SK-N-SH (cell line): ENCODE results near the gene ANKH. TPM values are rescaled to one million over a fixed set of nuclear protein-coding genes. Genes with fewer than 3 reads are reported as not detected.

ENCODE experiments used
- CTCF ChIA-PET: fragments of 300-600, 350-600 bp; formaldehyde crosslinking; extraction: SDS; loops from one replicate; lab custom pipeline; 2021; lab: Yijun Ruan, JAX
- POLR2A ChIA-PET: fragments of 350-600 bp; sonication (Branson Sonifier 250); formaldehyde crosslinking; extraction: SDS; loops from one replicate; lab custom pipeline; 2020; ENCODE audit warnings: antibody characterized with exemption, inconsistent platforms; lab: Yijun Ruan, JAX
- DNase-seq: peaks from one replicate; pipeline ENCODE4 v3.0.0; 2012
- H2AFZ ChIP-seq: fragments of 200-600 bp; sonication (generic); 2 replicates; pipeline ENCODE4 v1.8.1; 2016; ENCODE audit warnings: antibody characterized with exemption, mild to moderate bottlenecking, low read depth
- H3F3A ChIP-seq: fragments of 200-600 bp; sonication (generic); replicated peaks from 2 replicates; pipeline ENCODE3; 2016; ENCODE audit warnings: antibody characterized with exemption, mild to moderate bottlenecking; ENCODE audit not compliant: insufficient read depth
- H3K27ac ChIP-seq, 2 experiments: fragments of 200-500 bp in 1 of 2; fragments of 200-600 bp in 1 of 2; sonication (Bioruptor generic) in 1 of 2; sonication (generic), shearing (Covaris generic) in 1 of 2; 2 replicates each; pipeline versions ENCODE4 v1.5.1 to v1.6.1; 2014 to 2016; ENCODE audit warnings: low read depth in 2 of 2, inconsistent platforms in 1 of 2, low read length in 1 of 2, mild to moderate bottlenecking in 1 of 2, mixed read lengths in 1 of 2
- H3K27me3 ChIP-seq: fragments of 200-600 bp; sonication (generic), shearing (Covaris generic); 2 replicates; pipeline ENCODE4 v1.6.1; 2016; ENCODE audit warnings: mixed run types; ENCODE audit not compliant: insufficient read depth
- H3K36me3 ChIP-seq, 2 experiments: fragments of 200-500 bp in 1 of 2; fragments of 200-600 bp in 1 of 2; sonication (Bioruptor generic) in 1 of 2; sonication (generic) in 1 of 2; replicated peaks in 1 of 2; 2 replicates each; pipeline versions ENCODE3 to v1.5.1; 2014 to 2016; ENCODE audit warnings: low read length in 1 of 2, mild to moderate bottlenecking in 1 of 2; ENCODE audit not compliant: insufficient read depth in 2 of 2, control insufficient read depth in 1 of 2
- H3K4me1 ChIP-seq, 2 experiments: fragments of 200-500 bp in 1 of 2; fragments of 200-600 bp in 1 of 2; sonication (Bioruptor generic) in 1 of 2; sonication (generic), shearing (Covaris generic) in 1 of 2; 2 replicates each; pipeline versions ENCODE4 v1.5.1 to v1.6.1; 2014 to 2016; ENCODE audit warnings: low read depth in 1 of 2, low read length in 1 of 2, mixed run types in 1 of 2; ENCODE audit not compliant: insufficient read depth in 2 of 2, control insufficient read depth in 1 of 2
- H3K4me2 ChIP-seq: fragments of 200-600 bp; sonication (generic), shearing (Covaris generic); 2 replicates; pipeline ENCODE4 v1.6.1; 2017; ENCODE audit warnings: mixed run types
- H3K4me3 ChIP-seq, 2 experiments: fragments of 200-500 bp in 1 of 2; fragments of 200-600 bp in 1 of 2; sonication (Bioruptor generic) in 1 of 2; sonication (generic), shearing (Covaris generic) in 1 of 2; 2 replicates each; pipeline versions ENCODE4 v1.5.1 to v1.8.1; 2014 to 2016; ENCODE audit warnings: low read depth in 2 of 2, inconsistent platforms in 1 of 2, low read length in 1 of 2, mild to moderate bottlenecking in 1 of 2, mixed read lengths in 1 of 2, moderate library complexity in 1 of 2
- H3K79me2 ChIP-seq: fragments of 200-600 bp; sonication (generic); 2 replicates; pipeline ENCODE4 v1.8.1; 2017; ENCODE audit warnings: mild to moderate bottlenecking; ENCODE audit not compliant: insufficient read depth
- H3K9ac ChIP-seq: fragments of 200-600 bp; sonication (generic); 2 replicates; pipeline ENCODE4 v1.6.1; 2017; ENCODE audit warnings: mixed run types
- H3K9me2 ChIP-seq: fragments of 200-600 bp; sonication (generic); 2 replicates; pipeline ENCODE4 v1.6.1; 2017; ENCODE audit warnings: mixed run types
- H3K9me3 ChIP-seq: fragments of 200-600 bp; sonication (generic); 2 replicates; pipeline ENCODE4 v1.6.1; 2017; ENCODE audit warnings: mixed run types, mild to moderate bottlenecking, moderate library complexity
- H4K20me1 ChIP-seq: fragments of 200-600 bp; sonication (generic); 2 replicates; pipeline ENCODE4 v1.6.1; 2017; ENCODE audit warnings: mild to moderate bottlenecking, mixed run types; ENCODE audit not compliant: insufficient read depth
- CTCF ChIP-seq: fragments of 200-600 bp; sonication (generic); IDR thresholded peaks from 2 replicates; pipeline ENCODE4 v1.6.1; 2017; ENCODE audit warnings: antibody characterized with exemption, mild to moderate bottlenecking, moderate library complexity
- EZH2phosphoT487 ChIP-seq: fragments of 200-600 bp; sonication (generic); IDR thresholded peaks from 2 replicates; pipeline ENCODE4 v1.6.1; 2017; ENCODE audit warnings: low read depth, mixed run types, mild to moderate bottlenecking, antibody characterized with exemption, moderate library complexity, borderline replicate concordance
- GABPA ChIP-seq: IDR thresholded peaks from 2 replicates; pipeline ENCODE4 v1.4.0; 2012; ENCODE audit warnings: low read depth, mild to moderate bottlenecking
- GATA2 ChIP-seq: sonication (generic); formaldehyde crosslinking; IDR thresholded peaks from 2 replicates; pipeline ENCODE4 v1.5.0; 2020; ENCODE audit warnings: mild to moderate bottlenecking, missing genetic modification reagents
- JUND ChIP-seq: IDR thresholded peaks from 2 replicates; pipeline ENCODE4 v1.4.0; 2012
- MEF2A ChIP-seq: IDR thresholded peaks from 2 replicates; pipeline ENCODE4 v1.4.0; 2012; ENCODE audit warnings: low read depth, borderline replicate concordance
- MXI1 ChIP-seq: IDR thresholded peaks from 2 replicates; pipeline ENCODE4 v1.6.1; 2012; ENCODE audit warnings: mild to moderate bottlenecking, low read depth, low read length, improper control_type of control experiment
- NFIC ChIP-seq: IDR thresholded peaks from 2 replicates; pipeline ENCODE4 v1.4.0; 2012; ENCODE audit warnings: borderline replicate concordance
- PBX3 ChIP-seq: IDR thresholded peaks from 2 replicates; pipeline ENCODE4; 2012
- POLR2AphosphoS5 ChIP-seq: IDR thresholded peaks from 2 replicates; pipeline ENCODE4 v1.6.1; 2012; ENCODE audit warnings: low read depth, low read length
- RCOR1 ChIP-seq: fragments of 150-350 bp; IDR thresholded peaks from 2 replicates; pipeline ENCODE4 v1.6.1; 2017; ENCODE audit warnings: antibody characterized with exemption, low read length
- RFX5 ChIP-seq: IDR thresholded peaks from 2 replicates; pipeline ENCODE4 v1.6.1; 2012; ENCODE audit warnings: mild to moderate bottlenecking, improper control_type of control experiment, low read length
- SIN3A ChIP-seq: IDR thresholded peaks from 2 replicates; pipeline ENCODE4 v1.6.1; 2012; ENCODE audit warnings: low read depth, mild to moderate bottlenecking, low read length, moderate library complexity, borderline replicate concordance
- SMC3 ChIP-seq: IDR thresholded peaks from 2 replicates; pipeline ENCODE4 v1.6.1; 2012; ENCODE audit warnings: low read depth, low read length, improper control_type of control experiment
- TCF12 ChIP-seq: IDR thresholded peaks from 2 replicates; pipeline ENCODE4 v1.4.0; 2012
- USF1 ChIP-seq: IDR thresholded peaks from 2 replicates; pipeline ENCODE4 v1.4.0; 2012; ENCODE audit warnings: low read depth, borderline replicate concordance
- USF2 ChIP-seq: fragments of 150-350 bp; IDR thresholded peaks from 2 replicates; pipeline ENCODE4 v1.6.1; 2017; ENCODE audit warnings: antibody characterized with exemption, low read length, low read depth, borderline replicate concordance
- YY1 ChIP-seq: IDR thresholded peaks from 2 replicates; pipeline ENCODE4 v1.4.0; 2012; ENCODE audit warnings: low read depth, mild to moderate bottlenecking
- WGBS: methylation state at CpG from one replicate; pipeline ENCODE4 v1.1.6; 2017; ENCODE audit warnings: low lambda C conversion rate; 5-methylcytosine and 5-hydroxymethylcytosine counted together
- polyA plus RNA-seq, 3 experiments: library from polyadenylated mRNA; depleted of rRNA; stranded (reverse); fragments of >200 nt; gene quantifications; 2 replicates each; pipeline ENCODE4 v1.2.3, GENCODE V29; 2012

Gene ANKH
- polyA plus RNA-seq, 1 of the 3 experiments (the other 2 are of a cell fraction): 22.0 TPM

GRCh38 chr5:14775857-14776256 is 95.7 kb downstream of the ANKH start:
- no peak overlapping the region for H3K4me2 ChIP-seq
- TF ChIP-seq RCOR1 (no peak), EZH2phosphoT487 (no peak), GATA2 (CRISPR knock-in tag) (no peak), PBX3 (no peak), TCF12 (no peak), MXI1 (no peak), NFIC (no peak), SIN3A (no peak), JUND (no peak), USF1 (no peak), SMC3 (no peak)
- TF ChIP-seq, all 33 proteins: peak for 0

GRCh38 chr5:14773588-14773987 is 98.0 kb downstream of the ANKH start:
- ChIA-PET CTCF (no interaction called here), POLR2A (no interaction called here)
- no peaks in the 10 kb centered on the region for H3F3A ChIP-seq
- WGBS: 93% methylated on average over 8 of the region's 8 CpGs
- no peaks in the 10 kb centered on the region for H3K9me3 ChIP-seq
- H3K79me2 ChIP-seq: no peaks in the 10 kb centered on the region
- no peaks in the 10 kb centered on the region for H3K27me3 ChIP-seq
- H3K36me3 ChIP-seq: no peaks in the 10 kb centered on the region
- no peak overlapping the region for H3K4me2 ChIP-seq
- no peaks in the 10 kb centered on the region for H4K20me1 ChIP-seq
- no peaks in the 10 kb centered on the region for H3K9me2 ChIP-seq
- no peak overlapping the region for H3K4me3 ChIP-seq
- no peak for DNase-seq
- no peak overlapping the region for H2AFZ ChIP-seq
- H3K9ac ChIP-seq: no peak overlapping the region
- no peak overlapping the region for H3K27ac ChIP-seq
- no peaks in the 10 kb centered on the region; a peak in 1 of 4 replicates for H3K4me1 ChIP-seq
- TF ChIP-seq USF2 (no peak), MEF2A (no peak), GATA2 (CRISPR knock-in tag) (no peak), USF1 (no peak), TCF12 (no peak), RFX5 (no peak), GABPA (no peak), PBX3 (no peak), YY1 (no peak), CTCF (no peak), POLR2AphosphoS5 (no peak)

More at GRCh38 chr5:14775857-14776256, 95.7 kb downstream of the ANKH start:
- no peaks in the 10 kb centered on the region for H4K20me1 ChIP-seq
- H2AFZ ChIP-seq: no peak overlapping the region
- H3F3A ChIP-seq: no peaks in the 10 kb centered on the region
- no peaks in the 10 kb centered on the region for H3K9me2 ChIP-seq
- no peak overlapping the region for H3K9ac ChIP-seq
- DNase-seq: no peak
- no peaks in the 10 kb centered on the region for H3K36me3 ChIP-seq
- CTCF ChIA-PET: no interaction called here
- no peak overlapping the region for H3K27ac ChIP-seq
- POLR2A ChIA-PET: no interaction called here
- 73% methylated on average over 7 of the region's 7 CpGs for WGBS
- no peaks in the 10 kb centered on the region; a peak in 1 of 4 replicates for H3K4me1 ChIP-seq
- H3K79me2 ChIP-seq: no peaks in the 10 kb centered on the region
- no peak overlapping the region for H3K4me3 ChIP-seq
- no peaks in the 10 kb centered on the region for H3K9me3 ChIP-seq
- no peaks in the 10 kb centered on the region for H3K27me3 ChIP-seq
